Ascending aorta (tissue), 2 donors: Measurements from ENCODE around the gene IL10RA. TPM values are rescaled to one million over a fixed set of nuclear protein-coding genes. Genes with fewer than 3 reads are reported as not detected.

Experiments
- DNase-seq, 2 donors: peaks; one replicate each; pipeline ENCODE4 v3.0.0-alpha.2; 2019; ENCODE audit warnings: low spot score in 2 of 2
- H3K27ac ChIP-seq, 2 donors: fragments of 200-600 bp; sonication (generic); one replicate each; pipeline ENCODE4 v1.5.1; 2016 to 2017; ENCODE audit warnings: mild to moderate bottlenecking in 1 of 2
- H3K27me3 ChIP-seq: fragments of 200-600 bp; sonication (generic); one replicate; pipeline ENCODE4 v1.5.1; 2017
- H3K36me3 ChIP-seq, 2 donors: fragments of 200-600 bp; sonication (generic); one replicate each; pipeline ENCODE4 v1.5.1; 2016
- H3K4me1 ChIP-seq, 2 donors: fragments of 200-600 bp; sonication (generic); one replicate each; pipeline ENCODE4 v1.5.1; 2016 to 2017; ENCODE audit warnings: mild to moderate bottlenecking in 1 of 2
- H3K4me3 ChIP-seq, 2 donors: fragments of 200-600 bp; sonication (generic); one replicate each; pipeline ENCODE4 v1.5.1; 2016 to 2017; ENCODE audit warnings: mild to moderate bottlenecking in 1 of 2
- H3K9me3 ChIP-seq, 2 donors: fragments of 200-600 bp; sonication (generic); one replicate each; pipeline ENCODE4 v1.5.1; 2016
- CTCF ChIP-seq, 3 experiments: fragments of 200-600 bp in 2 of 3; fragments of 450-650 bp in 1 of 3; sonication (generic) in 2 of 3; IDR thresholded peaks; one replicate each; pipeline ENCODE4 v1.5.1; 2016 to 2019; ENCODE audit warnings: antibody characterized with exemption in 3 of 3, mild to moderate bottlenecking in 1 of 3, moderate library complexity in 1 of 3
- intact Hi-C: fragments of 100-400 bp; cut with DNase I; formaldehyde crosslinking; loops from one replicate; pipeline ENCODE4 v1.15.1; 2023
- total RNA-seq: library from RNA; depleted of rRNA; stranded (reverse); fragments of >200 nt; gene quantifications from one replicate; pipeline ENCODE4 v1.1.0, GENCODE V29; 2016

The IL10RA gene
- total RNA-seq, 1 donor from 2014 or later: 38.6 TPM

GRCh38 chr11:117969160-117969991 is 16.8 kb upstream of the IL10RA start:
- no peak for TF ChIP-seq CTCF (IDR thresholded peaks at IDR 0.05)
- H3K4me1 ChIP-seq: no peaks in the 10 kb centered on the region
- no peaks in the 10 kb centered on the region for H3K36me3 ChIP-seq
- no peak for DNase-seq
- no peaks in the 10 kb centered on the region for H3K9me3 ChIP-seq
- no peak overlapping the region for H3K4me3 ChIP-seq
- no peak overlapping the region for H3K27ac ChIP-seq
- no peaks in the 10 kb centered on the region for H3K27me3 ChIP-seq
- intact Hi-C loops: no loop called here

- Histone ChIP-seq H3K9me3 (no peaks in the 10 kb centered on the region), H3K27me3 (no peaks in the 10 kb centered on the region), H3K4me1 (no peaks in the 10 kb centered on the region), H3K36me3 (no peaks in the 10 kb centered on the region), H3K27ac (no peak overlapping the region), H3K4me3 (no peak overlapping the region)
- intact Hi-C loops: no loop called here
- no peak for DNase-seq
- TF ChIP-seq CTCF (IDR thresholded peaks at IDR 0.05): no peak
Measured at GRCh38 chr11:117970400-117971024, 15.7 kb upstream of the IL10RA start.

- no peak for DNase-seq
- no peaks in the 10 kb centered on the region for H3K36me3 ChIP-seq
- intact Hi-C loops: no loop called here
- no peaks in the 10 kb centered on the region for H3K9me3 ChIP-seq
- no peak overlapping the region for H3K27ac ChIP-seq
- H3K27me3 ChIP-seq: no peaks in the 10 kb centered on the region
- TF ChIP-seq CTCF (IDR thresholded peaks at IDR 0.05): no peak
- no peak overlapping the region for H3K4me3 ChIP-seq
- no peaks in the 10 kb centered on the region for H3K4me1 ChIP-seq
Measured at GRCh38 chr11:117972044-117972443, 14.2 kb upstream of the IL10RA start.

- Histone ChIP-seq H3K9me3 (no peaks in the 10 kb centered on the region), H3K36me3 (no peaks in the 10 kb centered on the region), H3K27me3 (no peaks in the 10 kb centered on the region), H3K4me3 (no peak overlapping the region), H3K27ac (no peak overlapping the region), H3K4me1 (no peaks in the 10 kb centered on the region)
- intact Hi-C loops: no loop called here
- no peak for TF ChIP-seq CTCF (IDR thresholded peaks at IDR 0.05)
- no peak for DNase-seq
Measured at GRCh38 chr11:117972629-117973502, 13.3 kb upstream of the IL10RA start.

- no peak for DNase-seq
Measured at GRCh38 chr11:117973503-117973860, 12.7 kb upstream of the IL10RA start.

More at GRCh38 chr11:117973503-117973860, 12.7 kb upstream of the IL10RA start:
- Histone ChIP-seq H3K27me3 (no peaks in the 10 kb centered on the region), H3K4me1 (no peaks in the 10 kb centered on the region), H3K27ac (no peak overlapping the region), H3K4me3 (no peak overlapping the region), H3K36me3 (no peaks in the 10 kb centered on the region), H3K9me3 (no peaks in the 10 kb centered on the region)
- no peak for TF ChIP-seq CTCF (IDR thresholded peaks at IDR 0.05)
- intact Hi-C loops: no loop called here
